ENCODE measurements around the gene SUFU. TPM values are rescaled to one million over a fixed set of nuclear protein-coding genes. Genes with fewer than 3 reads are reported as not detected.

SUFU gene
- total and polyA plus RNA-seq, 2 of the 13 experiments (the other 11 are each of a cell fraction or from before 2014, with no cell fraction given), result 2.9 to 5.5 TPM

GRCh38 chr10:102665904-102666509 lies 162.2 kb downstream of the SUFU start (continued):
- TF ChIP-seq GPN1 (CRISPR knock-in tag; IDR thresholded peaks at IDR 0.05; ENCODE audit: borderline replicate concordance) (no peak), EHMT2 (IDR thresholded peaks at IDR 0.05; ENCODE audit: borderline replicate concordance, low read depth, low read length) (no peak), RXRA (CRISPR knock-in tag; IDR thresholded peaks at IDR 0.05) (peak; percentile 27; the same call in 1 of the 2 replicates), ZNF383 (CRISPR knock-in tag; IDR thresholded peaks at IDR 0.05; ENCODE audit: borderline replicate concordance) (no peak), FOXP4 (CRISPR knock-in tag; IDR thresholded peaks at IDR 0.05) (0 out of 2 replicates have a peak, but pooled peaks have one; percentile 9), ZNF333 (CRISPR knock-in tag; IDR thresholded peaks at IDR 0.05; ENCODE audit: borderline replicate concordance) (no peak), ZXDC (CRISPR knock-in tag; IDR thresholded peaks at IDR 0.05) (no peak), CENPX (CRISPR knock-in tag; IDR thresholded peaks at IDR 0.05) (no peak), DMTF1 (CRISPR knock-in tag; IDR thresholded peaks at IDR 0.05) (no peak), ARNT (IDR thresholded peaks at IDR 0.05) (no peak), ZNF292 (CRISPR knock-in tag; IDR thresholded peaks at IDR 0.05; ENCODE audit: borderline replicate concordance, low read depth) (peak; percentile 91; the same call in 1 of the 2 replicates), WIZ (CRISPR knock-in tag; IDR thresholded peaks at IDR 0.05) (no peak), ZFP90 (CRISPR knock-in tag; IDR thresholded peaks at IDR 0.05; ENCODE audit: borderline replicate concordance) (no peak), ZNF709 (CRISPR knock-in tag; IDR thresholded peaks at IDR 0.05) (no peak), ZNF589 (CRISPR knock-in tag; conservative IDR thresholded peaks at IDR 0.05) (0 out of 2 replicates have a peak, but pooled peaks have one; percentile 52), ZNF605 (CRISPR knock-in tag; IDR thresholded peaks at IDR 0.05) (no peak), GABPB1 (CRISPR knock-in tag; IDR thresholded peaks at IDR 0.05) (0 out of 2 replicates have a peak, but pooled peaks have one; percentile 23), ZNF557 (CRISPR knock-in tag; IDR thresholded peaks at IDR 0.05) (no peak), MXD4 (CRISPR knock-in tag; IDR thresholded peaks at IDR 0.05) (0 out of 2 replicates have a peak, but pooled peaks have one; percentile 32), HNF4G (IDR thresholded peaks at IDR 0.05; ENCODE audit: borderline replicate concordance, low read depth, low read length) (peak; percentile 54), HNF4G (CRISPR knock-in tag; IDR thresholded peaks at IDR 0.05; ENCODE audit: borderline replicate concordance, low read depth) (no peak), RXRB (CRISPR knock-in tag; IDR thresholded peaks at IDR 0.05; ENCODE audit: borderline replicate concordance) (peak; percentile 33; the same call in 1 of the 2 replicates), MTA3 (CRISPR knock-in tag; IDR thresholded peaks at IDR 0.05) (no peak)

Measured in HepG2 (cell line).